ENCODE data around the gene FBXL4.

Gene FBXL4

DNA sequence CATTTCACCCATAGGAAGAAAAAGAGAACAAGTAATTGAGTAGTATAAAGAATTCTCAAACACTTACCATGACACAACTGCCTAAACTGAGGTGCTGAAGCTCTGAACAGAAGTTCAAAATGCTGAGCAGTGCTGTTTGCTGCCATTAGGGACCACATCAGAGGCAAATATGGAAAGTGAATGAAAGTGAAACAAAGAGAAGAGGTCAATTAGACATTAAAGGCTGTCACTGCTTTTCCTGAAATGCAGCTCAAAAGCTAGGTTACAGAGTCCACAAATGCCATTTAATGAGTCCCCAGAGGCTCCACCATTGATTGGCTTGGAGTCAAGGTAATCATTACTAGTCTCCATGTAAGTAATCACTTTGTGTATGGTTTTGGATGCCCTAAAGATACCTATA, 67.3 kb downstream of the FBXL4 start:
- DNase-seq (ENCODE audit: low spot score), result no peak

DNA sequence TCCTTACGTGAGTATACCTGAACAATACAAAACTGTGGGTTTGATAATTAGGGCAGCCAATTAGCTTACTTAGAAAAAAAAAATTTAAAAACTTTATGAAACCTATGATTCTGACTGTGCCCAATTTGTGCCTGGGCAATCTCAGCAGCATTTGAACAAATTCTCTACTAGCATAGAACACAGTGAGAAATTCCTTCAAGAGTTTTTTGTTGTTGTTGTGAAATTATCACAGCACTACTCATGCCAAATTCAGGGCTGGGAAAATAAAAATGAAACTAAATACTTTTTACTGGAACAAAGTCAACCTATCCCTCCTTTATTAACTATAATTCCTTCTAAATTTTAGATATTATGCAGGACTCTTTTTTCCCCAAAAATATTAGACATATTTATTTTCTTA, 70.5 kb downstream of the FBXL4 start:
- no peak for DNase-seq (ENCODE audit: low spot score)

DNA sequence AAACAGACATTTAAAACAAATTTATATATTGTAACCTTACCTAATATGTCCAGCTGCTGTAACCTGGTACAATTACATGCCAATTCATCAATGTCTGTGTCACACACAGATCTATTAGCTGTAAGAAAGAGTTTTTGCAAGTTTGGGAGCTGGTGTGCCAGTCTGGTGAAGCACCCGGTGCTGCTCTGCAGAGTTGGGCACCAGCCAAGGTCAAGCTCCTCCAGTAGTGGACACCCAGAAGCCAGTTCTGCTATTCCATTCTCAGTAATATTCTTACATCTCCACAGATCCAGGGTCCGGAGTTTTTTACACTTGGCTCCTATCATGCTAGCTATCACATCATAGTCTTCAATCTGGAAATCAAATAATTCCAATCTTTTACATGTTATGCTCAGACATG, 72.4 kb downstream of the FBXL4 start:
- DNase-seq (ENCODE audit: low spot score), result peak; percentile 17

DNA sequence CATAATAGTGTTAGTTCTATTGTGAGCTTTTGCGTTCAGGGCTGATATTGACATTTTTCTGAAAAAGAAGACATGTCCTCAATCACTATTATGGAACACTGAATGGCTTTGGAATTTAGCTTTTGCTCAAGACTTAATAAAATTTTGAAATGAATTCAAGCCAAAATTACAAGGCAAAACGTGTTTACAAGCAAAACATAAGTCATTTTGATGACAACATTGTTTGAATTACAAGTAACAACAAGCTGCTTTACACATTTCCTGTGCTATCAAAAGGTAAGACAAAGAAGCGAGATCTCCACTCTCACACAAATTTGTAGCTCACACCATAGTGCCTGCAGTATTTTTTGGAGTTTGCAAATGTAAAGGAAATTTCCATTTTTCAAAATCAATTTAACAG, 75.9 kb downstream of the FBXL4 start:
- DNase-seq (ENCODE audit: low spot score), result no peak

DNA sequence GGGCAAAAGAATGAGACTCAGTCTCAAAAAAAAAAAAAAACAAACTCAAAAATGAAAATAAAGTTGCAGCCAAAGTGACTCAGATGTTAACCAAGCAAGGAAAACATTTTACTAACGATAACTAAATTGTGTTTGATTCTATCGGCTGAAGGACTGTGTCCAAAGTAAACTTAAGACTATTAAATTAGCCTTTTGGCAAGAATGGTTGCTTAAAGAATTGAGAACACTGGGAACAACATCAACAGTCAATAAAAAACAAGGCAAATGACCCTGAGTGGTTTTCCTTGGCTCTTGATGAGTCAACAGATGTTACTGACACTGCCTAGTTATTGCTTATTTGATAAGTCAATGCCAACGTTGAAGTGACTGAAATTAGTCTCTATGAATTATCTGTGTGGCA, 76.7 kb downstream of the FBXL4 start:
- DNase-seq (ENCODE audit: low spot score), result no peak

DNA sequence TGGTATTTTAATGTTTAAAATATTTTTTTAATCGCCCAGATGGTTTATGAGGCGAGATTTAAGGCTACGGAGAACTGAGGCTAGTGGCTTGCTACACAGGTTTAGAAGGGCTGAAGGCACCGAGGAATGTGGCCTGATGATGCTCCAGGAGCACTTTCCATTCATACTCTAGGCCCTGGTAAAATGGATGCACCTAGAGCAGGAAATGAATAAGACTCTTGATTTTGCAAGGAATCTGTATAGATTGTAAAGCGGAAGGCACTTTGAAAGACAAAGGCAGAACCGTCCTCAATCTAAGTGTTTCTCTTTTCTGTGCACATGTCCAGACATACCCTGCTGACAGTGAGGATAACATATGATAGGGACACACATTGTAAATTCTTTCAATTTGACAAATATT, 83.2 kb downstream of the FBXL4 start:
- no peak for DNase-seq (ENCODE audit: low spot score)

DNA sequence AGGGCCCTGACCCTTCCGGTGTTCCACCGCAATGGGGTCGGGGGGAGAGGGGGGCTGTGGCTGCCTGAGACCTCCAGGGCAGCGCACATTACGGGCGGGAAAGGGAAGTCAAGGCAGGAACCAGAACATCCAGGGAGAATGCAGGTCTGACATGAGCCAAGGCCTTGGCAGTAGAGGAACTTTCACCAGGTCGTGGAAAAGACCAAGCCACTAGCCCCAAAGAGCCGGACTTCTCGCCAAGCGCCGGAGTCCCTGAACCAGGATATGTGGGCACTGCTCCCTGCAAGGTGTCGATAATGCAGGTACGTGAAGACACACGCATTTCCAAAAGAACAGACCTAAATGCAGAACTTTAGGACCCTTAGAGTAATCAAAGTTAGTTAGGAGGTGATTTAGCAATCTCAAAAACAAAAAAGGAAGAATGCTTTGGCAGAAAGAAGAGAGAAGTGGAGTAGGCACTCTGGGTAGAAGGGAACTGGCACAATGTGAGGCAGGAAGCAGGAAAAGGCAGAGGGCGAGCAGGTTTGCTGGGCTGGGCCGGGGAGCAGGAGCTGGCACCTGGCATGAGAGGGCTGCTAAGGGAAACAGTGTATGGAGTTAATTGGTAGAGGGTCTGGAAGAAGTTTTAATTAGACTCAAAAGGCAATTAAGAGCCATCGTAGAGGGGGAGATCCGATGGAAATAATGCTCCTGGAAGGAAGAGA, 99.1 kb downstream of the FBXL4 start:
- DNase-seq (ENCODE audit: low spot score), result no peak

DNA sequence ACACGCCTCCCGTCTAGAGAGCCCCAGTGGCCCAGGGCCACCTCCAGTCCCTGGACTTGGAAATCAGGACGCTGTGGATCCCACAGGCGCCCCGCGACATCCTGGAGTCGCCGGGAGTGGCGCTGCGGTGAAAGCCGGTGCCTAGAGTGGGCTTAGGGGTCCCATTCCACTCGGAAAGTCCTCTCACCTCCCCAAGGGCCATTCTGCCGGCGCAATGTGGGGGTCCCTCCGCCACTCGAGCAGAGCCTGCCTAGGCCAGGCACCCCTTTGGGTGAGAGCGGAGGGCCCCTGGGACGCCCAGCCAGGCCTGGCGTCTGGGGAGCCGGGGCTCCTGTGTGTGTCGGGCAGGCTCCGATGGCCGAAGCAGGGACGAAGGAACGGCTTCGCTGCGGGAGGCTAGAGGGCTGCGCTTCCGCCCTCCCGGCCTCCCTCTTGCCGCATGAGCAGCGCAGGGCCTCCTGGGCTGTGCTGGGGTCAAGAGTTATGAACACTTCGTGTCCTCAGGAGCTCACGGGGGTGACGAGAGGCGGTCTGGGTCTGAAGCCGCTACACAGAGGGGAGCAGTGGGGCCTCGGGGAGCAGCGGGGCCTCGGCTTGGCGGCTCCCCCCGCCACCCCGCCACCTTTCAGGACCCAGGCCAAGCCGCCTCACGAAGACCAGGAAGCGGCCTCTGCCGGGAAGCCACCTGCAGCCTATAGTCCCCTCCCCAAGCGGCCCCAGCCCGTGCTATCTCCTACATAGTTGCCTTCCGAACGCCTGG, 99.8 kb downstream of the FBXL4 start:
- DNase-seq (ENCODE audit: low spot score), result no peak

DNA sequence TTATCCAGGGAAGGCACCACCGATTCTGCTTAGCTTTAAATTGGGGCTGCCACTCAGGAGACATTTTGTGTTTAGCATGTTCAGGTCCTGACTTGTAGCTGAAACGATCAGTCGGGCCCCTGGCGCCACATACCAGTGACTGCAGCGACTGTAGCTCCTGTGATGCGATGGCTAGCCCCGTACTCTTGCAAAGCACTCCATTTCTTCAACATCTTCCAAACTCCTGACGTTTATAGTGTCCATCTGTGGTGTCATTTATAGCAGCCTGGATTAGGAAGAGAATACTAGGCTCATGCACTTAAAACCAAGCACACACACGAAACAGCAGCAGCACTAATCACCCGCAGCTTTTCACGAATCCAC, 100.3 kb downstream of the FBXL4 start:
- no peak for DNase-seq (ENCODE audit: low spot score)

DNA sequence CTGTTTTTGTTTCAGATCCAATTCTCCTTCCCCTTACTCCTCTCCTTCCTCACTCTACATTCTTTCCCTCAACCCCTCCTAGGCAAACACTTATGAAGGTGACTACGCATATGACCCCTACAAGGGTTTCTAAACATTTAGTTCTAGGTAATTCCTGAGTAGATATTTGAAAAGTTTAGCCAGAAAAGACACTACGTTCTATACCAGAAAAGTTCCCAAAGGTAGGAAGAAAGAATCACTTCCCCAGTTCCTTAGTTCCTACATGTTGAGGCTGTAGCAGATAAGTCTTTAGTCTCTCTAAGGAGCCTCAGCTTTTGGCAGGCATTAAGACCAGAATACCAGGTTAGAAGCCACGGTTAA, 101.7 kb downstream of the FBXL4 start:
- DNase-seq (ENCODE audit: low spot score), result no peak

DNA sequence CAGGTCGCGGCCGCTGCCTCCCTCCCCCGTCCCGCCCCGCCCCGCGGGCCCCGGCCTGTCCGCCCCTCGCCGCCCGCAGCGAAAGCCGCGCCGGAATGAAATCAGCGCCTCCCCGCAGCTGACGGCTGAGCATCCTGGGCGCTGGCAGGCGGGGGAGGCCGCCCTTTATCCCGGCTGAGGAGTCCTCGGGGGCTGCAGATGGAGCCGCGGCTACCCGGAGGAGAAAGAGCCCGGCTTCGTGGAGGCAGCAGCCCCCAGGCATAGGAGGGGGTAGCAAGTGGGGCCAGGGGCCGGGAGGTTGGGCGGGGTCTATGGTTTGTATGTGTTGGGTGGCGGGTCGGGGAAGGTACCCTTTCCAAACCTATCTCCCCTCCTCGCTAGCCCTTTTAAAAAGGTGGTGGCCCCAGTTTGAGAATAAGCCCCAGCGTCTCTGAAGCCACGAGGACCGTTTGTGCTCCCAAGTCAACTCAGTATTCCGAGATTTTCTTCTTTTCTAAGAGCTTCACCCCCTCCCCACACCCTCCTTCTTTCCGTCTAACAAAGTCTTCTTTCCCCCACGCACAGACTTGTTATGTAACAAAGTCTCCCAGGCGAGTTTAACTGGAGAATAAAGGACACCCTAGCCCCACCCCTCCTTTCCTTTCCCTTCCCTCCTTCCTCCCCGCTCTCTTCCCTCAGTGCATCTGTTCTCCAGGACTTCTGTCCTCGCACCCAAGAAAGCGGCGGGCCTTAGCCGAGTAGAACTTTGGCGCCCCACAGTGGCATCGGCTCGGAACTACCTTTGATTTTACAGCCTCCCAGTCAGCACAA, 102.3 kb downstream of the FBXL4 start:
- DNase-seq (ENCODE audit: low spot score), result peak; percentile 94

DNA sequence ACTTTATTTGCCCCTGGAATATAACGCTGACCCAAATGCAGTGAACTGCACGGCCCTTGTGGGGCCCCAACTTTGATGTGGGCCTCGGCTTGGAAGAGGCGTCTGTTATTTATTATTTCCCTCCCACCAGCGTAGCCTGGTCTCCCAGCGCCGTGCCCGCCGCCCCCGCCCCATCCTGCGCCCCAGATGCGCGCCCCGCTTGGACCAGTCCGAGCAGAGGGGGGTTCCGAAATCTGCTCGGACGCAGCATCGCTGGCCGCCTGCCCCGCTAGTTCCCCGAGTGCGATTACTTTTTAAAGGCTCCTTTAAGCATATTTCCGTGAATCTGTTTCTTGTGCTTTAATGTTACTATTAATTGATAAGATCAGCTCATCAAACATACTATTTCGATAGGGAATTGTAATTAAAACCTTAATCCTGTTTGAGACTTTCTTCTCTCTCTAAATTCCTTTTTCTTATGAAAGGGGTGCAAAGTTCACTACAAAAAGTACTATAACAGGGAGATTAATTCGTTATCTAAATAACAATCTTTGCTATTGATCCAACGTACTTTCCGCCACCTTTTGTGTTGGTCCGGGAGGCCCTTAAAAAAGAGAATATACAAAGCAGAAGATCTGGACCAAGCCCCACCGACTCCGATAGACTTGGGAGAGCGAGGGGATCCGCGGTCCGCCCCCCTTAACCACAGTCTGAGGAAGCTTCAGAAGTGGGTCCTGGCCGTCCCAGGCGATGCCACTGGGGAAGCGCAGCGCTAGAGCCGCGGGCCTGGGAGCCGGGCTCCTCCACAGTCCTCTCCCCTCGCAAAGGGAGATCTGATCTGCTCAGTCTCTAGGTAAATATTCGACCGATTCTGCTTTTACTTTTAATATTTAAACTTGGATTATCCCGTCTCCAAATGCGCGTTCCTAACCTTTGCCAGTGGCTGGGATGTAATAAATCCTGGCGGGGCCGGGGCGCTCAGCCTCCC, 103.2 kb downstream of the FBXL4 start:
- DNase-seq (ENCODE audit: low spot score), result peak; percentile 58

DNA sequence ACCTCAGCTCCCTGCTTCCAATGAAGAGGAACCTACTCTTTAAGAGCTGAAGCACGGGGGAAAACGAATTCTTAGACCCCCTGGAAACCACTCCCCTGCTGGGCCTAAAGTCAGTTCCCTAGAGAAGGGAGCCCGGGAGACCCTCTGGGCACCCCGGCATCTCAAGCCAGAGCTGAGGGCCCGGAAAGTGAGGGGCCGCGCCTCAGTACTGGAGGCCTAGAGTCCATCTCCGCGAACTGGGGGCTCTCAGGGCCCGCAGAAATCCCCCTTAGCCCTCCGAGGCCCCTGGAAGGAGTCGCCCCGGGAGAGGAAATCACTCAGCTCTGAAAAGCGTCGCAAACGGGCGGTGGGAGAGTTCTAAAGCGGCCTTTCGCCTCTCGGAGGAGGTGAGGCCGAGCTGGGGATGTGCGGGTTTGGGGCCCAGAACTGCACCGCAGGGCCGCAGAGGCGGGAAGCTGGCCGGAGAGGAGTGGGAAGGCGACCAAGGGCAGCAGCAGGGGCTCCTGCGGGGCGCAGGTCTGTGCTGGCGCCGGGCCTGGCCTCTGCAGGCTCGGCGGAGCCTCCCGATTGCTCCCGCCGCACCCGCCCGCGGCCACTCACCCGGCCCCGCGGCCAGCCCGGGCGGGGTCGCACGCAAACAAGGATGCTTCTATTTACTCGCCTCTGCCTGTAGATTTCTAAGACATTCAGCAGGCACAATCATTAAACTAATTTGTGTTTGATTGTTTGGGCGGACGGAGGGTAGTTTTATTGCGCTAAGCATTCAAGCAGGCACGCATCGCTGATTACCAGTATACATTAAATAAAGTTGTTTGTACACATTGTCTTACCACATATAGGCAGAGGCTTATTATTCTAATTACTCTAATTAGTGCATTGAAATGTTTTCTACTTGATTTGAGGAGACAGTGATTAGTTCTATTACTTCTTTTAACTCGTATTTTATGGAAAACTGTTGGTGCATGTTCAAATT, 104.2 kb downstream of the FBXL4 start:
- peak; percentile 67 for DNase-seq (ENCODE audit: low spot score)

DNA sequence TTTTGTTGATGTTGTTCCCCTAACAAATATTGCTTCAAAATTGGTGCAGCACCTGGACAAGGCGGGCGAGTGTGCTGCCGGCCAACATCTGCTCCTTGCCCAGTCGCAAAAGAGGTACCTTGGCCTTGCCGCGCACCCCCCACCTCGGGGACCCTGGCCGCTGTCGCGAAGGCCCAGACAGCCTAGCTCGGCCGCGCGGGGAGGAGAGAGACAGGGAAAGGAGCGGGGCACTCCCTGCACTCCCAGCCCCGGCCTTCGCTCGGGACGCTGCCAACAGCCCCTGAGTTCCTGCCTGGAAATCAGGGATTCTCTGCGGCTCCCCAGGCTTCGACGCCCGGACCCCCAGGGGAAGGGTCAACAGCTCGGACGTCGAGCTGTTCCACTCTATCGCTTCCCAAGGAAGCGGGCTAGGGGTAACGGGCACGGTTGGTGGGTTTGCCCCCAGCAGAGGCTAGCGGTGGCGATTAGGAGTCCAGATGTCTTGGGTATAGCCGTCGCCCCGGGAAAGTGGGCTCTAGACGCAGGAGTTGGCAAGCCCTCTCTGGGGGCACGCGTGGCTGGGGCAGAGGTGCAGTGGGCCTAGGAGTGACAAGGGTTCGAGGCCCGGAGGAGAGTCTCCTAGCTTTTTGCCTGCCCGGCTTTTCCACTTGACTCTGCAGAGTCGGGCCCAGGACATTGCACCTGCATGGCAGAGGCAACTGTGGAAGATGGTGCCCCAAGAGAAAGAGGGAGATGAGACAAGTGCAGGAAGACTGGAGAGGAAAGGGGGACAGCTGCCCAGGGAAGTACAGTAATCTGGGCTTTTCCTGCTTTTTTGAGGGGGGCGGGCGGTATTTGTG, 105.2 kb downstream of the FBXL4 start:
- DNase-seq (ENCODE audit: low spot score), result peak; percentile 33

DNA sequence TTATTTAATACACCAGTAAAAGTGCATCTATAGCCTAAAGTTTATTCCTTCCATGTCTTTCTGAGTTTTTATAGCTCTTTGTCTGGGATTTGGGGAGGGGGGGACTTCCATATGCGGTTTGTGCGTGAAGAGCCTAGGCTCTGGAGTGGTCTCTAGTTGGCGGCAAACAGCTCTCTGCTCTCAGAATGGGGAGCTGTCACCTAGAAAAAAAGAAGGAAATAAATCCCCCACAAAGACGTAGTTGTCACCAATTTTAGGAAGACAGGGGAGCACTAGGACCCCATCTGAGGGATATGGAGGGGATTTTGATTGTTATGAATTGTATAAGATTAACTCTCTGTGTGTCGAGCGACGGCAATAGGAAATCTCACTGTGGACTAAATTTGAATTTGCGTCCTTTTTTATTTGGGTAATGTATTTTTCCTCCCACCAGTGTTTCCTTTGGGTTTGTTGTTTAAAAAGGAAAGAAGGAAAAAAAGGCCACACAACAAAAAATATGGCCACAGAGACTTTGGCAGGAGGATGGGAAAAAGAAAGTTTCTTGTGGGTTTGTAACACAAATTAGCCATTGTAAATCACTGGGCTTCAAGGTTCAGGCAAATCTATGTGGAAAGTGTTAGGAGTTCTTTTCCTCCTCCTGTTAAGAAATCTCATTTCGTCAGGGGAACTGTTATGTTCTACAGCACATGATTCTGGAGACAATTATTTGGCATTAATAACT, 106.0 kb downstream of the FBXL4 start:
- DNase-seq (ENCODE audit: low spot score), result peak; percentile 37

DNA sequence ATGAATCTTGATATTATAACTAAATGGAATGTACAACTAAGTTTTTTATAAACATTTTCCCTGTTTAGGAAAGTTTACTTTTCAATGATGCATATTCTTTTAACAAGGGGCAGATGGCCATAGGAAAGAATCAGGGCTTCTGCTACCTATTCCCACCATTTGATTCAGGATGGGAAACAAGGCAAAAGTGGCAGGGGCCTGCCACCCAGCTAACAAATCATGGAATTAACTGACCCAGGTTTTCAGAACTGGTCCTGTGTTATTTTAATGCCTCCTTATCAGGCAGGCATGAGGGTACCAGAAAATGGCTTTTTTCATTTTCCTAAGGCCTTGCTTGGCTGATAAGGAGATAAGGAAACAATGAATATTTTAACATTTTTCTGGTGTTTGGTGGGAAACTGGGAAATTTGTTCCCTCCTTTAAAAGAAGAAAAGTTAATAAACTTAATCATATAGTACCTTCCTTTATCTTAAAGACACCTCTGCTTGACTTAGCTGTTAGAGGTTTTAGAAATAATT, 106.7 kb downstream of the FBXL4 start:
- peak; percentile 23 for DNase-seq (ENCODE audit: low spot score)

DNA sequence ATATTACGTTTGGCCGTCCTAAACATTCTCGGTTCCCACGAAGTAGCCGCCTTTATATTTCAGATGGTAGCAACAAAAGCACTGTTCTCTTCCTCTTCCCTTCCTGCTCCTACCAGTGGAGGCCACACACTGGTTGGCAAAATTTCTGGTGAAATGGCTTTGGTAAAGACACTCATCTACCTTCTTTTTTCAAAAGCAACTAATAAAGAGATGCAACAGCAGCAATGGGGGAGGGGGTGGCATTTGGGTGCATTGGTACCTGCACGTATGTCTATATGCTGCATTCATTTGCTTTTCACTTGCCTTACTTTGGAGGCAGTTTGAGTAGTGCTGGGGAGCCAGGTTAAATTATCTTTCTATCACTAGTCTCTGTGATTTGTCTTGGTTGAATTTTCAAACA, 107.4 kb downstream of the FBXL4 start:
- DNase-seq (ENCODE audit: low spot score), result no peak

DNA sequence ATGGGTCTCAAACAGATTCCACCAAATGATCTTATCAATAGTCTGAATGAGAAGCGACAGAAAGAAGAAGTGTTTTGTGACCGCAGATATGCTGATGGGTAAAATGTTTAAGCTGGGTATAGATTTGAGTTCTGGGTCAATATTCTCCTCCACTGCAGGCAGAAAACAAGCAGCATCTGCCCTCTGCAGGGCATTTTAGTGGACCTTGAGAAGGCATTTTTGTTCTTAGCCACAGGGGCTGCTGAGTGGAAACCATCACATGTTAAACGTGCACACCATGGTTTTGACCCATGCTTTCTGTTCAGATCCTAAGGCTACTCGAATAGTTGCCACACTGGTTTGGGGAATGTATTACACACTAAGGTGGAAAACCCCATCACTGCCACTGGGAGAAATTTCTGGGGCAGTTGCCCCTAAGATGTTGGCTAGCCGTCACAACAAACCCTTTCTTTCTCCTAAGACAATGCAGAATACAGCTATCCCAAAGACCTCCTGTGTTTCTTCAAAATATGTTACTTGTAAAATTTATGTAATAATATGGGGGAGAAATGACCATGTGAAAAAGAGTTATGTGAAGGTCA, 107.9 kb downstream of the FBXL4 start:
- DNase-seq (ENCODE audit: low spot score), result peak; percentile 89

All from globus pallidus (tissue), 1 donor.